ENCODE results near the gene TBCD. TPM values are rescaled to one million over a fixed set of nuclear protein-coding genes. Genes with fewer than 3 reads are reported as not detected.

Gene TBCD
- total RNA-seq, 1 experiment from 2014 or later = 129 TPM

DNA sequence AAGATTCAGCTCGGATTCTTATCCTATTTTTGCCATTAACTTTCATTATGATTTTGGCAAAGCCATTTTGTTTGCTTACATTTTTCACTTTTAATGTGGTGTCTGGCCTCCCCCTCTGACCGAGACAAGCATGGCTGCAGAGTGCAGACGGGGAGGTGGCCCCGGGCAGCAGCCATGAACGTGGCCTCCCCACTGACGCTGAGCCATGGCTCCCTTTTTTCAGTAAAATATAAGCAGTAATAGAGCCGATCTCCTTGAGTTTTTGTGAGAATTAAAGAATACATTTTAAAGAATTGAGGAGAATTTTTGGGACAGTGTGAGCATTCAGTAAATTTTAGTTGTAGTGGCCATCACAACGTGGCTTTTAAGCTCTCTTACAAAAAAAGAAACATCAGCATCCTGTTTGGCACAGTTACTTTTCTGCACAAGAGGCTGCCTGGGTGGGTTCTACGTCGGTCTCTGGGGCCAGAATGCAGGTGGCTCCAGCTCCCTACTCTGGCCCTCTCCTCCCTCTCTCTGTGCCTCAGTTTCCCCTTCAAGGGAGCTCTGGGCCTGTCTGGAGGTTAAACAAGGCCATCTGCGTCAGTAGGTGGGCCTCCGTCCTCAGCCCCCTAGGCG is 156.8 kb downstream of the TBCD start:
- H4K20me1 ChIP-seq (ENCODE audit: control insufficient read depth, insufficient read depth, insufficient read length) = no peaks in the 10 kb centered on the region

More for the DNA sequence above, 156.8 kb downstream of the TBCD start:
- Histone ChIP-seq H3K9ac (ENCODE audit: extremely low read depth, insufficient read length, low read length) (no peak overlapping the region), H3K27me3 (ENCODE audit: insufficient read depth, low read length) (no peaks in the 10 kb centered on the region), H2AFZ (ENCODE audit: low read length) (no peak overlapping the region), H3K18ac (ENCODE audit: insufficient read length, low read depth, low read length) (no peak overlapping the region), H2AK5ac (ENCODE audit: insufficient read length, low read length) (no peak overlapping the region), H3K56ac (ENCODE audit: insufficient read length, low read depth, low read length) (no peak overlapping the region), H4K5ac (ENCODE audit: insufficient read length, low read depth, low read length) (no peak overlapping the region), H3K14ac (ENCODE audit: insufficient read depth, low read length) (no peak overlapping the region), H3T11ph (ENCODE audit: low read length) (no peak overlapping the region), H3K4me2 (ENCODE audit: insufficient read depth, insufficient read length, low read length) (no peak overlapping the region), H2BK20ac (ENCODE audit: low read depth, low read length, poor library complexity, severe bottlenecking) (no peak overlapping the region), H3K4ac (ENCODE audit: low read depth, low read length) (no peak overlapping the region), H4K8ac (replicated peaks; ENCODE audit: insufficient read length, low read depth, low read length) (no peak overlapping the region), H2BK5ac (ENCODE audit: insufficient read length, low read length) (no peak overlapping the region), H2BK15ac (ENCODE audit: low read depth, low read length) (no peak overlapping the region), H4K91ac (ENCODE audit: insufficient read length, low read depth, low read length) (no peak overlapping the region), H2BK12ac (ENCODE audit: insufficient read length, low read depth, low read length) (no peak overlapping the region), H3K79me1 (ENCODE audit: insufficient read depth, low read depth, low read length, poor library complexity, severe bottlenecking) (no peaks in the 10 kb centered on the region), H3K23me2 (ENCODE audit: insufficient read length, low read depth, low read length, poor library complexity, severe bottlenecking) (peaks cover 2% of the 10 kb centered on the region), H2BK120ac (ENCODE audit: low read depth, low read length, poor library complexity, severe bottlenecking) (no peak overlapping the region), H3K79me2 (ENCODE audit: insufficient read depth, low read length) (no peaks in the 10 kb centered on the region), H3K4me1 (ENCODE audit: insufficient read depth, low read length) (no peaks in the 10 kb centered on the region), H3K9me3 (ENCODE audit: control insufficient read depth, low read depth, low read length) (no peaks in the 10 kb centered on the region), H3K27ac (ENCODE audit: insufficient read length, low read depth, low read length) (no peak overlapping the region), H3K23ac (ENCODE audit: insufficient read length, low read depth, low read length) (no peak overlapping the region)
- no peaks in the 10 kb centered on the region for H3K4me1 Mint-ChIP-seq
- H3K9me3 Mint-ChIP-seq = peaks cover 0 to 1% of the 10 kb centered on the region in 2 experiments; a peak in 2 of 5 replicates
- H3K27me3 Mint-ChIP-seq (ENCODE audit: low read depth) = no peaks in the 10 kb centered on the region
- TF ChIP-seq, protein P1, sequence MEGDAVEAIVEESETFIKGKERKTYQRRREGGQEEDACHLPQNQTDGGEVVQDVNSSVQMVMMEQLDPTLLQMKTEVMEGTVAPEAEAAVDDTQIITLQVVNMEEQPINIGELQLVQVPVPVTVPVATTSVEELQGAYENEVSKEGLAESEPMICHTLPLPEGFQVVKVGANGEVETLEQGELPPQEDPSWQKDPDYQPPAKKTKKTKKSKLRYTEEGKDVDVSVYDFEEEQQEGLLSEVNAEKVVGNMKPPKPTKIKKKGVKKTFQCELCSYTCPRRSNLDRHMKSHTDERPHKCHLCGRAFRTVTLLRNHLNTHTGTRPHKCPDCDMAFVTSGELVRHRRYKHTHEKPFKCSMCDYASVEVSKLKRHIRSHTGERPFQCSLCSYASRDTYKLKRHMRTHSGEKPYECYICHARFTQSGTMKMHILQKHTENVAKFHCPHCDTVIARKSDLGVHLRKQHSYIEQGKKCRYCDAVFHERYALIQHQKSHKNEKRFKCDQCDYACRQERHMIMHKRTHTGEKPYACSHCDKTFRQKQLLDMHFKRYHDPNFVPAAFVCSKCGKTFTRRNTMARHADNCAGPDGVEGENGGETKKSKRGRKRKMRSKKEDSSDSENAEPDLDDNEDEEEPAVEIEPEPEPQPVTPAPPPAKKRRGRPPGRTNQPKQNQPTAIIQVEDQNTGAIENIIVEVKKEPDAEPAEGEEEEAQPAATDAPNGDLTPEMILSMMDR (conservative IDR thresholded peaks at IDR 0.05) = no peak
- H3K27ac Mint-ChIP-seq = no peak overlapping the region
- H3K36me3 Mint-ChIP-seq (ENCODE audit: insufficient read depth in 1 of 3, low read depth in 3 of 3) = peaks cover 28 to 57% (median 55%) of the 10 kb centered on the region in 3 experiments
- no peak overlapping the region for H3K4me3 Mint-ChIP-seq
- no CpG with 5 or more reads among the region's 13 CpGs for WGBS (ENCODE audit: extremely low coverage, insufficient read length, low lambda C conversion rate)
- no peak for DNase-seq
